IMR-90 (cell line): ENCODE data around the gene GCH1.

Experiments used
- FOS ChIP-seq: fragments of 150-350 bp; IDR thresholded peaks from 2 replicates; pipeline ENCODE4 v1.6.1; 2016; ENCODE audit warnings: low read depth, low read length
- RCOR1 ChIP-seq: IDR thresholded peaks from 2 replicates; pipeline ENCODE4 v1.6.1; 2012; ENCODE audit warnings: mild to moderate bottlenecking, low read length, improper control_type of control experiment; ENCODE audit not compliant: insufficient replicate concordance
- TF ChIP-seq, protein P1 (sequence below): fragments of 150-350 bp; IDR thresholded peaks from 2 replicates; pipeline ENCODE4 v1.6.1; 2017; ENCODE audit warnings: mild to moderate bottlenecking, antibody characterized with exemption, low read length, low read depth

DNA sequence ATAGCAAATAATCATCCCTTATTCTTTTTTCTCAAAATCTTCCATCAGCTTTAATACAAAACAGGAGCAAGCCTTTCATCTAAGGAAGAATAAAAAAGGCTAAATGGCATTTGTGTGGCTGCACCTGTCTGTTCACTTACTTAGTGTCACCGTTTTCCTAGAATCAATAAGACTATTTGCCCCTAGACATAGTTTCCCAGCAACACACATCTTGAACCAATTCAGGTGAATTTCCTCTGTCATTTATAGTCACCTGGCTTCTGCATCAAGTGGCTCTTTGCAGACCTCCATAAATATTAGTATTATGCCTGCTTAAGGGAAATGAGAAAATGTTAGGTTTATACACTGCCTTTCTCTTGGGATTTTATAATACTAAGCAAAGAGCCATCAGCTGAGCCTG is 17.4 kb upstream of the GCH1 start:
- TF ChIP-seq RCOR1 (no peak), FOS (no peak)
- TF ChIP-seq, protein P1, sequence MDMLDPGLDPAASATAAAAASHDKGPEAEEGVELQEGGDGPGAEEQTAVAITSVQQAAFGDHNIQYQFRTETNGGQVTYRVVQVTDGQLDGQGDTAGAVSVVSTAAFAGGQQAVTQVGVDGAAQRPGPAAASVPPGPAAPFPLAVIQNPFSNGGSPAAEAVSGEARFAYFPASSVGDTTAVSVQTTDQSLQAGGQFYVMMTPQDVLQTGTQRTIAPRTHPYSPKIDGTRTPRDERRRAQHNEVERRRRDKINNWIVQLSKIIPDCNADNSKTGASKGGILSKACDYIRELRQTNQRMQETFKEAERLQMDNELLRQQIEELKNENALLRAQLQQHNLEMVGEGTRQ = no peak
